Tibial artery (tissue), 4 donors: ENCODE data around the gene COMMD9.

Experiments used
- DNase-seq, 2 donors: peaks; one replicate each; pipeline ENCODE4 v3.0.0-alpha.2; 2019
- H3K27ac ChIP-seq, 2 donors: fragments of 200-600 bp; sonication (generic) in 1 of 2; 1 replicate in 1 of 2; 2 replicates in 1 of 2; pipeline ENCODE4 v1.5.1; 2018 to 2019; ENCODE audit warnings: mild to moderate bottlenecking in 1 of 2
- H3K27me3 ChIP-seq, 2 donors: fragments of 200-600 bp; sonication (generic) in 1 of 2; one replicate each; pipeline versions ENCODE4 v1.5.1 to v1.6.0; 2016 to 2019
- H3K36me3 ChIP-seq, 3 donors: fragments of 200-600 bp; sonication (generic) in 2 of 3; one replicate each; pipeline ENCODE4 v1.5.1; 2016 to 2019; ENCODE audit warnings: mild to moderate bottlenecking in 2 of 3
- H3K4me1 ChIP-seq, 4 donors: fragments of 200-600 bp; sonication (generic) in 2 of 4; 1 replicate in 3 of 4; 2 replicates in 1 of 4; pipeline ENCODE4 v1.5.1; 2016 to 2019
- H3K4me3 ChIP-seq, 2 donors: fragments of 200-600 bp; sonication (generic) in 1 of 2; 1 replicate in 1 of 2; 2 replicates in 1 of 2; pipeline ENCODE4 v1.5.1; 2018 to 2019; ENCODE audit warnings: mild to moderate bottlenecking in 2 of 2
- H3K9me3 ChIP-seq, 3 donors: fragments of 200-600 bp; sonication (generic) in 1 of 3; one replicate each; pipeline ENCODE4 v1.5.1; 2016 to 2019
- intact Hi-C: fragments of 100-400 bp; cut with DNase I; formaldehyde crosslinking; loops from one replicate; pipeline ENCODE4 v1.15.0; 2023; ENCODE audit warnings: low total_unique reads
- TF ChIP-seq, protein P1 (sequence below), 2 experiments: fragments of 200-600 bp in 1 of 2; fragments of 450-650 bp in 1 of 2; IDR thresholded peaks; one replicate each; pipeline ENCODE4 v1.5.1; 2017 to 2019; ENCODE audit warnings: antibody characterized with exemption in 2 of 2, mild to moderate bottlenecking in 1 of 2, moderate library complexity in 1 of 2

The COMMD9 gene

GRCh38 chr11:36289226-36289852, at the start of gene COMMD9:
Gene COMMD9 (minus strand): TSS chr11:36289424. CDS start chr11:36289412, 12 bp downstream.
- TF ChIP-seq, protein P1, sequence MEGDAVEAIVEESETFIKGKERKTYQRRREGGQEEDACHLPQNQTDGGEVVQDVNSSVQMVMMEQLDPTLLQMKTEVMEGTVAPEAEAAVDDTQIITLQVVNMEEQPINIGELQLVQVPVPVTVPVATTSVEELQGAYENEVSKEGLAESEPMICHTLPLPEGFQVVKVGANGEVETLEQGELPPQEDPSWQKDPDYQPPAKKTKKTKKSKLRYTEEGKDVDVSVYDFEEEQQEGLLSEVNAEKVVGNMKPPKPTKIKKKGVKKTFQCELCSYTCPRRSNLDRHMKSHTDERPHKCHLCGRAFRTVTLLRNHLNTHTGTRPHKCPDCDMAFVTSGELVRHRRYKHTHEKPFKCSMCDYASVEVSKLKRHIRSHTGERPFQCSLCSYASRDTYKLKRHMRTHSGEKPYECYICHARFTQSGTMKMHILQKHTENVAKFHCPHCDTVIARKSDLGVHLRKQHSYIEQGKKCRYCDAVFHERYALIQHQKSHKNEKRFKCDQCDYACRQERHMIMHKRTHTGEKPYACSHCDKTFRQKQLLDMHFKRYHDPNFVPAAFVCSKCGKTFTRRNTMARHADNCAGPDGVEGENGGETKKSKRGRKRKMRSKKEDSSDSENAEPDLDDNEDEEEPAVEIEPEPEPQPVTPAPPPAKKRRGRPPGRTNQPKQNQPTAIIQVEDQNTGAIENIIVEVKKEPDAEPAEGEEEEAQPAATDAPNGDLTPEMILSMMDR (IDR thresholded peaks at IDR 0.05) = peak in 1 of 2 experiments; percentile 14
- Histone ChIP-seq H3K36me3 (no peaks in the 10 kb centered on the region), H3K9me3 (no peaks in the 10 kb centered on the region), H3K4me3 (peak within 1 kb of the TSS; percentile 56 to 59), H3K27ac (peak within 1 kb of the TSS; percentile 21 to 30), H3K27me3 (no peaks in the 10 kb centered on the region), H3K4me1 (peaks cover 0 to 18% (median 13%) of the 10 kb centered on the region in 4 donors)
- peak; percentile 95 to 96 for DNase-seq
- intact Hi-C loops = no loop called here

- DNase-seq = no peak
- no peaks in the 10 kb centered on the region for H3K27me3 ChIP-seq
- H3K4me3 ChIP-seq = no peak overlapping the region
Observed at GRCh38 chr11:36333897-36334296, 44.7 kb upstream of the COMMD9 start.

DNA sequence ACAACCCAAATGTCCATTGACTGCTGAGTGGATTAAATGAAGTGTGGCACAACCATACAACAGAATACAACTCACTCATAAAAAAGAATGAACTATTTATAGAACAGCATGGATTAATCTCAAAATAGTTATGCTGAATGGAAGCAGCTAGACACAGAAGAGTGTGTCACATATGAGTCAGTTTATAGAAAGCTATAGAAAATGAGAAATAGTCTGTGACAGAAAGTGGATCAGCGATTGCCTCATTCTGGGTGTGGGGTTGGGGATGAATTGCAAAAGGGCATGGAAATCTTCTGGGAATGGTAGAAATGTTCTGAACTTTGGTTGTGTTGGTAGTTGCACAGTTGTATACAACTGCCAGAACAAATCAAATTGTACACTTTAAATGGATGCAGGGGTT, 44.2 kb upstream of the COMMD9 start:
- TF ChIP-seq, protein P1 (IDR thresholded peaks at IDR 0.05) = no peak
- Histone ChIP-seq H3K27ac (no peak overlapping the region), H3K4me3 (no peak overlapping the region), H3K27me3 (no peaks in the 10 kb centered on the region), H3K36me3 (no peaks in the 10 kb centered on the region), H3K9me3 (no peaks in the 10 kb centered on the region), H3K4me1 (no peaks in the 10 kb centered on the region)
- no peak for DNase-seq
- intact Hi-C loops = no loop called here

More at GRCh38 chr11:36333897-36334296, 44.7 kb upstream of the COMMD9 start:
- H3K36me3 ChIP-seq = no peaks in the 10 kb centered on the region
- intact Hi-C loops = no loop called here
- TF ChIP-seq, protein P1 (IDR thresholded peaks at IDR 0.05) = no peak
- no peaks in the 10 kb centered on the region for H3K9me3 ChIP-seq
- no peak overlapping the region for H3K27ac ChIP-seq
- H3K4me1 ChIP-seq = no peaks in the 10 kb centered on the region

- DNase-seq = no peak
- H3K27ac ChIP-seq = no peak overlapping the region
- no peaks in the 10 kb centered on the region for H3K36me3 ChIP-seq
- no peaks in the 10 kb centered on the region for H3K27me3 ChIP-seq
- H3K4me1 ChIP-seq = no peaks in the 10 kb centered on the region
- H3K4me3 ChIP-seq = no peak overlapping the region
- no peaks in the 10 kb centered on the region for H3K9me3 ChIP-seq
- TF ChIP-seq, protein P1 (IDR thresholded peaks at IDR 0.05) = no peak
- intact Hi-C loops = no loop called here
Observed at GRCh38 chr11:36330411-36330810, 41.2 kb upstream of the COMMD9 start.

DNA sequence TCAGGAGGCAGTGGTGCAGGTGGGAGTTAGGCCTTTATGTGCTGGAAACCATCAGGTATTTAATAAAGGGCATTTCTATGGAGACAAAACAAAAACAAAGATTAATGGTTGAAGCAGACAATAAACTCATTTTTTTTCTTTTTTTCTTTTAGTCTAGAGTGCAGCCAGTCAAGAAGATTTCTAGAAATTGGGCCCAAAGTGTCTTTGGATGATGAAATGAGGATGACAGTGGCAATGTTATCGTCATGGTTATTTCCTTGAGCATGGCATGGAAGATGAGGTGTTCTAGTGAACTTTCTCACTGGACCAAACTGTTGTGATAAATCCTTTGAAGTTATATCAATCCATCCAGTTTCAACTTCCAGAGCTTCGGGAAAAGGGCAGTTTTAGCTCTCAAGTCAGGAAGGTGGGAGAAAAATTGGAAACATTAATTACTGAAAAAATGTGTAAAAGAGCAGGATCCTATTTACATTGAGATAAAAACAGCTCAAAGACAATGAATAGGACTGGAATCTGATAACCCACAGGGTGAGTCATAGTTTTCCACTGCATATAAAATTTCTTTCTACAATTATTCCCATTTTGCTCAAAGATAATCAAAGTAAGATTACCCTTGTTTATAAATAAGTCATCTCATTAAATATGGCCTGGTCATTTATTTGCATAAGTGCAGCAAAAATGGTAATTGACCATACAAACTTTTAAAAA, 39.9 kb upstream of the COMMD9 start:
- H3K4me3 ChIP-seq = no peak overlapping the region
- no peaks in the 10 kb centered on the region for H3K9me3 ChIP-seq

More for the DNA sequence above, 39.9 kb upstream of the COMMD9 start:
- TF ChIP-seq, protein P1 (IDR thresholded peaks at IDR 0.05) = no peak
- Histone ChIP-seq H3K27me3 (no peaks in the 10 kb centered on the region), H3K4me1 (no peaks in the 10 kb centered on the region), H3K36me3 (no peaks in the 10 kb centered on the region), H3K27ac (no peak overlapping the region)
- DNase-seq = no peak
- intact Hi-C loops = no loop called here
